GM19397 (cell line): ENCODE results near the gene ATG9B.

ENCODE experiments used
- ATAC-seq: cut with Tn5 transposase; IDR thresholded peaks from one replicate; pipeline ENCODE4 v1.9.1; 2021; ENCODE audit warnings: mild to moderate bottlenecking, moderate library complexity; ENCODE audit not compliant: unreplicated experiment

Gene ATG9B

GRCh38 chr7:150968056-150968733 is 56.1 kb downstream of the ATG9B start:
- ATAC-seq = no peak

GRCh38 chr7:150967349-150967748 is 56.9 kb downstream of the ATG9B start:
- ATAC-seq = no peak

- no peak for ATAC-seq
These were observed 58.3 kb downstream of the ATG9B start for GRCh38 chr7:150966002-150966401.

- no peak for ATAC-seq
These were observed 58.9 kb downstream of the ATG9B start for GRCh38 chr7:150965273-150965830.
